GM23248 (cell line): Measurements from ENCODE around the gene PBOV1. TPM values are rescaled to one million over a fixed set of nuclear protein-coding genes. Genes with fewer than 3 reads are reported as not detected.

Source experiments
- DNase-seq: peaks from one replicate; pipeline ENCODE4 v3.0.0-alpha.2; 2015
- H2AFZ ChIP-seq: fragments of 200-600 bp; sonication (generic); 2 replicates; pipeline ENCODE4 v1.6.1; 2016; ENCODE audit warnings: antibody characterized with exemption
- H3F3A ChIP-seq: fragments of 200-600 bp; sonication (generic); 2 replicates; pipeline ENCODE4 v1.6.1; 2016; ENCODE audit warnings: mild to moderate bottlenecking, antibody characterized with exemption, mixed run types; ENCODE audit not compliant: insufficient read depth
- H3K27ac ChIP-seq: fragments of 200-600 bp; sonication (generic); 2 replicates; pipeline ENCODE4 v1.5.1; 2016; ENCODE audit warnings: mild to moderate bottlenecking
- H3K27me3 ChIP-seq: fragments of 200-600 bp; sonication (generic); replicated peaks from 2 replicates; pipeline ENCODE4 v1.6.1; 2016; ENCODE audit warnings: mild to moderate bottlenecking; ENCODE audit not compliant: insufficient read depth
- H3K36me3 ChIP-seq: fragments of 200-600 bp; sonication (generic); 2 replicates; pipeline ENCODE4 v1.6.1; 2016; ENCODE audit warnings: low read depth, mild to moderate bottlenecking
- H3K4me1 ChIP-seq: fragments of 200-600 bp; sonication (generic); 2 replicates; pipeline ENCODE4 v1.6.1; 2016; ENCODE audit warnings: mild to moderate bottlenecking; ENCODE audit not compliant: insufficient read depth
- H3K4me2 ChIP-seq: fragments of 200-600 bp; sonication (generic); one replicate; pipeline ENCODE4 v1.6.1; 2016; ENCODE audit warnings: mild to moderate bottlenecking; ENCODE audit not compliant: unreplicated experiment
- H3K4me3 ChIP-seq: fragments of 200-600 bp; sonication (generic); 2 replicates; pipeline ENCODE4 v1.5.1; 2016; ENCODE audit warnings: mild to moderate bottlenecking
- H3K79me2 ChIP-seq: fragments of 200-600 bp; sonication (generic); 2 replicates; pipeline ENCODE4 v1.6.1; 2016; ENCODE audit warnings: mild to moderate bottlenecking; ENCODE audit not compliant: insufficient read depth
- H3K9ac ChIP-seq: fragments of 200-600 bp; sonication (generic); 2 replicates; pipeline ENCODE4 v1.6.1; 2016; ENCODE audit warnings: mild to moderate bottlenecking
- H3K9me2 ChIP-seq: fragments of 200-600 bp; sonication (generic); 2 replicates; pipeline ENCODE4 v1.6.1; 2016; ENCODE audit warnings: mixed run types, mild to moderate bottlenecking, moderate library complexity; ENCODE audit not compliant: insufficient read depth
- H3K9me3 ChIP-seq: fragments of 200-600 bp; sonication (generic); one replicate; pipeline ENCODE4 v1.6.1; 2017; ENCODE audit warnings: low read depth
- H4K20me1 ChIP-seq: fragments of 200-600 bp; sonication (generic); 2 replicates; pipeline ENCODE4 v1.6.0; 2016; ENCODE audit not compliant: insufficient read depth
- EZH2 ChIP-seq: fragments of 200-600 bp; sonication (generic); IDR thresholded peaks from 2 replicates; pipeline ENCODE4 v1.6.1; 2018; ENCODE audit warnings: antibody characterized with exemption, mild to moderate bottlenecking; ENCODE audit not compliant: insufficient read depth, poor library complexity, severe bottlenecking
- EZH2phosphoT487 ChIP-seq: fragments of 200-600 bp; sonication (generic); IDR thresholded peaks from 2 replicates; pipeline ENCODE4 v1.6.1; 2018; ENCODE audit warnings: antibody characterized with exemption, moderate library complexity, mild to moderate bottlenecking, low read depth; ENCODE audit not compliant: insufficient read depth
- WGBS, 2 experiments: methylation state at CpG; one replicate each; pipeline ENCODE4 v1.1.6; 2015 to 2017; ENCODE audit warnings: low lambda C conversion rate in 2 of 2, low coverage in 1 of 2; ENCODE audit errors: missing lambda C conversion rate in 2 of 2; 5-methylcytosine and 5-hydroxymethylcytosine counted together
- in situ Hi-C: fragments of 300-500 bp; cut with MboI; formaldehyde crosslinking; loops from 2 replicates; pipeline ENCODE4 v1.15.0; 2020
- polyA plus RNA-seq: library from polyadenylated mRNA; unstranded; fragments of >200 nt; fragmentation: Nextera tagmentation; extraction: Ambion mirVana; gene quantifications from 2 replicates; pipeline ENCODE4 v1.2.1, GENCODE V29; 2016
- total RNA-seq: library from RNA; depleted of rRNA; stranded (reverse); fragments of >200 nt; shearing (Covaris generic); gene quantifications from 2 replicates; pipeline ENCODE4 v1.2.3, GENCODE V29; 2014

The PBOV1 gene
- total and polyA plus RNA-seq, 2 experiments from 2014 or later = not detected

DNA sequence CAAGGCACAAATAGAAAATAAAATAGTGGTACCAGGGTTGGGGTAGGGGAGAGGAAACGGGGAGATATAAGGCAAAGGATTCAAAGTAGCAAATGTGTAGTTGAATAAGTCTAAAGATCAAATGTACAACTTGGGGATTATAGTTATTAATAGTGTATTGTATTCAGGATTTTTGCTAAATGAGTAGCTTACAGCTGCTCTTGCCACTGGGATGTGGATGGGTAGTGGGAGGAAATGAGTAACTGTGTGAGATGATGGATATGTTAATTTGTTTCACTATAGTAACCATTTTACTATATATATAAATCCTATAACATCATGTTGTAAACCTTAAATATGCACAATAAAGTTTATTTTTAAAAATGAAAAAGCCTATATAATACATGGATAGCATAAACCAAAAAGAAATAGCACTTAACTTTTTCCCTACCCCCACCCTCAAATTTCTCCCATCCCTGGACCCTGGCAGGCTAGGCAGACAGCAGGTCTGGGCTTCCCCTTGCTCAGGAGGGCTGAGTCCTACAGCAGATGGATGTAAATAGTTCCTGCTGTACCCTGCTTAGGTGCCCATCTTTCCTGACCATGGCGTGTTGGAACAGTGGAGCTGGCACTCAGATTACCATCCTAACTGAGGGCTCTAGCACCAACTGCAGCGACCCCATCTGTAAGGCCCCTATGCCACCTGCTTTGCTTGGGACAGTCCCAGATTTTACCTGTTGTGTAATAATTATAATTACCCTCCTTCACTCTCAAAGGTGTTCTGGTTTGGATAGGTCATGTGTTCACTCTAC lies 28.6 kb upstream of the PBOV1 start:
- WGBS, 2 experiments = 73 to 76% methylated on average over 3 of the region's 3 CpGs
- Histone ChIP-seq H3K9ac (no peak overlapping the region), H4K20me1 (no peaks in the 10 kb centered on the region), H3K4me3 (no peak overlapping the region), H3K27ac (no peak overlapping the region), H3K9me2 (no peaks in the 10 kb centered on the region), H3K27me3 (no peaks in the 10 kb centered on the region), H3K4me2 (no peak overlapping the region), H3K9me3 (no peaks in the 10 kb centered on the region), H3K36me3 (no peaks in the 10 kb centered on the region), H3F3A (no peaks in the 10 kb centered on the region), H3K4me1 (0 out of 2 replicates have a peak, but pooled peaks cover 4% of the 10 kb centered on the region), H3K79me2 (no peaks in the 10 kb centered on the region), H2AFZ (no peak overlapping the region)
- no peak for DNase-seq
- in situ Hi-C loops = no loop called here
- no peak for TF ChIP-seq EZH2
- TF ChIP-seq EZH2phosphoT487 = no peak

DNA sequence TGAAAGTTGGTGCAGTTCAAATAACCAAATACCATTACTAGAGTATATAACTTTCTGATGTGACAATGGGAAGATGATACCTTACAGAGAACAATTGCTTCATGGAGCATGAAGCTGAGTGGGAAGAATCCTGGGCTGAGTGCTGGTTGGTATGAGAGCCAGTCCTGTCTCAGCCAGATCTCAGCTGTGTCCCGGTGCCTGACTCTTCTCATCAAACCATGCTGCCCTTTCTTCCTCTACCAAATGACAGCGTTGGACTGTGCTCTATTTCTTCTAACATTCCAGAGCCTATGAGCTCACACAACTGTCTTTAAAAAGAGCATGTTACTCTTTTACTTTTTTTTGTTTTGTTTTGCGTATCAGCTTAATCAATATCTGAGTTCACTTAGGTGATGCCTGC lies 27.5 kb upstream of the PBOV1 start:
- Histone ChIP-seq H3F3A (no peaks in the 10 kb centered on the region), H4K20me1 (no peaks in the 10 kb centered on the region), H3K9me2 (no peaks in the 10 kb centered on the region), H3K4me3 (no peak overlapping the region), H3K79me2 (no peaks in the 10 kb centered on the region), H3K4me2 (no peak overlapping the region), H2AFZ (no peak overlapping the region), H3K27me3 (no peaks in the 10 kb centered on the region), H3K9ac (no peak overlapping the region), H3K4me1 (0 out of 2 replicates have a peak, but pooled peaks cover 4% of the 10 kb centered on the region), H3K9me3 (no peaks in the 10 kb centered on the region), H3K27ac (no peak overlapping the region), H3K36me3 (no peaks in the 10 kb centered on the region)
- no peak for TF ChIP-seq EZH2
- TF ChIP-seq EZH2phosphoT487 = no peak
- WGBS, 2 experiments = 32 to 35% methylated on average over 3 of the region's 3 CpGs
- no peak for DNase-seq
- in situ Hi-C loops = no loop called here

DNA sequence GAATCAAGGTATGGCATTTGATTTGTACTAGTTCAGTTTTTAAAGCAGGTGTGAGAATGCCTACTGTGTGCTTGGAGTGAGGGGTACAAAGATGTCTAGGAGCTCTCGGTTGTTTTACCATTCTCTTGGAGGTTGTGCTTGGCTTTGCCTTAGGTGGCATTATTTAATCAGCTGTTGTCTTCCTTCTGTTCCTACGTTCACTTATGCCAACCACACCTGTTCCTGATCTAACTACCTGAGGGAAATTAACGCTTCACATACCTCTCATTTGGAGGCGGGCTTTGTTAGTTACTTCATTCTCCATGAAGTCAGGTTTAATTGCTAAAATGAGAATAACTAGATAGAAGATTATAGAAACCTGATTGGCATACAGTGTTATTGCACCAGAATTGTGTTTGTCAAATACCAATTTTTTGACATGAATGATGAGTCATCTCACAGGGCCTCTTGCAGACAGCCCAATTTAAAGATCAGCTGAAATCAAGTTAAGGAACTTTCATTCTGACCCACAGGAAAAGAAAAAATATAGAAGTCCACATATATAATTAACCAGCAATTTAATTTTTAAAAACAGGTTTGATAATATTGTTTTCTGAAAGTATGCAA lies 24.8 kb upstream of the PBOV1 start:
- H3K36me3 ChIP-seq = no peaks in the 10 kb centered on the region
- no peak overlapping the region for H3K9ac ChIP-seq
- H4K20me1 ChIP-seq = no peaks in the 10 kb centered on the region
- TF ChIP-seq EZH2phosphoT487 = no peak
- TF ChIP-seq EZH2 = no peak
- H3K79me2 ChIP-seq = no peaks in the 10 kb centered on the region
- H3K27me3 ChIP-seq = no peaks in the 10 kb centered on the region
- no peak for DNase-seq
- no peaks in the 10 kb centered on the region for H3K9me2 ChIP-seq
- H2AFZ ChIP-seq = no peak overlapping the region
- no peak overlapping the region for H3K27ac ChIP-seq
- 71 to 72% methylated on average over 4 of the region's 4 CpGs for WGBS, 2 experiments
- in situ Hi-C loops = no loop called here
- H3K4me2 ChIP-seq = no peak overlapping the region
- H3F3A ChIP-seq = no peaks in the 10 kb centered on the region
- H3K9me3 ChIP-seq = no peaks in the 10 kb centered on the region
- H3K4me1 ChIP-seq = no peaks in the 10 kb centered on the region
- H3K4me3 ChIP-seq = no peak overlapping the region

DNA sequence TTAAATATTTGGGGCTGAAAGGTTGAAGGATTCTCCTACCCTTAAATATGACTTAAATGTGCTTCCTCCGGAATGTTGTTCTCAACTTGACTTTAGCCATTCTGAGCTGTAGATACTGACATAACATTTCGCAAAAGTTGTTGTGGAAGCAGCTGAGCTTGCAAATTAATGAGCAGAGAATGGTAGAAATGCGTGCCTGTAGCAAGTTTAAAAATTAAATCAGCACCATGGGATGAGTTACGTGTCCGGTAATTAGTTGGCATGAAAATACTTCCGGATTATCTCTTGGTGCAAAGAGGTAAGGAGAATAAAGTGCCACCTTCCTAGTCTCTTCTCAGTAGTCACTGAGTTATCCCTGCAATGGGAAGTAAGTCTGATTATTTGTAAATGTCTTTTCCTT lies 23.6 kb upstream of the PBOV1 start:
- Histone ChIP-seq H3K27ac (no peak overlapping the region), H3K9me3 (no peaks in the 10 kb centered on the region), H3K4me1 (no peaks in the 10 kb centered on the region), H3K9me2 (no peaks in the 10 kb centered on the region), H4K20me1 (no peaks in the 10 kb centered on the region), H3K4me2 (no peak overlapping the region), H3K27me3 (no peaks in the 10 kb centered on the region), H3K9ac (no peak overlapping the region), H2AFZ (no peak overlapping the region), H3F3A (no peaks in the 10 kb centered on the region), H3K36me3 (no peaks in the 10 kb centered on the region), H3K4me3 (no peak overlapping the region), H3K79me2 (no peaks in the 10 kb centered on the region)
- in situ Hi-C loops = no loop called here
- 84 to 86% methylated on average over 6 of the region's 6 CpGs for WGBS, 2 experiments
- TF ChIP-seq EZH2phosphoT487 = no peak
- no peak for TF ChIP-seq EZH2
- DNase-seq = no peak
